DND-41 (cell line): ENCODE measurements around the gene NRSN2.

Source experiments
- ATAC-seq: fragments of 200-7000 bp; cut with Tn5 transposase; 3 replicates; pipeline ENCODE4 v1.9.1; 2021; ENCODE audit warnings: low read depth; ENCODE audit not compliant: insufficient read depth
- DNase-seq: peaks from one replicate; pipeline ENCODE4 v3.0.0-alpha.2; 2020
- H2AFZ ChIP-seq: 2 replicates; pipeline ENCODE4 v1.6.0; 2012; ENCODE audit warnings: low read depth, low read length
- H3K27ac ChIP-seq: 2 replicates; pipeline ENCODE4 v1.5.1; 2012; ENCODE audit warnings: low read length, inconsistent platforms
- H3K27me3 ChIP-seq: fragments of 200-600 bp; sonication (generic); 2 replicates; pipeline ENCODE4 v1.6.0; 2012; ENCODE audit warnings: low read length, mild to moderate bottlenecking, inconsistent platforms; ENCODE audit not compliant: insufficient read depth, poor library complexity
- H3K36me3 ChIP-seq: 2 replicates; pipeline ENCODE4 v1.5.1; 2012; ENCODE audit warnings: low read length, inconsistent platforms; ENCODE audit not compliant: insufficient read depth
- H3K4me1 ChIP-seq: 2 replicates; pipeline ENCODE4 v1.5.1; 2012; ENCODE audit warnings: mild to moderate bottlenecking, low read length; ENCODE audit not compliant: insufficient read depth
- H3K4me2 ChIP-seq: 2 replicates; pipeline ENCODE4 v1.6.0; 2012; ENCODE audit warnings: mild to moderate bottlenecking, moderate library complexity, low read length, inconsistent platforms; ENCODE audit not compliant: insufficient read depth
- H3K4me3 ChIP-seq, 2 experiments: fragments of 200-600 bp in 1 of 2; shearing (Covaris generic) in 1 of 2; 2 replicates each; pipeline ENCODE4 v1.5.1; 2012 to 2016; ENCODE audit warnings: inconsistent platforms in 2 of 2, low read length in 2 of 2, mild to moderate bottlenecking in 2 of 2, low read depth in 1 of 2, moderate library complexity in 1 of 2
- H3K79me2 ChIP-seq: 2 replicates; pipeline ENCODE4 v1.6.0; 2012; ENCODE audit warnings: low read length, inconsistent platforms; ENCODE audit not compliant: insufficient read depth
- H3K9ac ChIP-seq: 2 replicates; pipeline ENCODE4 v1.6.0; 2012; ENCODE audit warnings: low read depth, mild to moderate bottlenecking, inconsistent platforms, low read length, moderate library complexity
- H3K9me3 ChIP-seq: 2 replicates; pipeline ENCODE4 v1.5.1; 2012; ENCODE audit warnings: low read length, moderate library complexity, mild to moderate bottlenecking, inconsistent platforms; ENCODE audit not compliant: insufficient read depth, severe bottlenecking
- H4K20me1 ChIP-seq: 2 replicates; pipeline ENCODE4 v1.6.0; 2012; ENCODE audit warnings: low read length; ENCODE audit not compliant: insufficient read depth
- EZH2 ChIP-seq: IDR thresholded peaks from 3 replicates; pipeline ENCODE4 v1.6.1; 2012; ENCODE audit warnings: borderline replicate concordance, low read depth, mild to moderate bottlenecking, moderate library complexity, low read length, inconsistent platforms; ENCODE audit not compliant: severe bottlenecking
- TF ChIP-seq, protein P1 (sequence below): IDR thresholded peaks from 2 replicates; pipeline ENCODE4 v1.5.1; 2012; ENCODE audit warnings: borderline replicate concordance, low read length, moderate library complexity, mild to moderate bottlenecking; ENCODE audit not compliant: poor library complexity, severe bottlenecking; ENCODE audit errors: extremely low read depth

The NRSN2 gene

DNA sequence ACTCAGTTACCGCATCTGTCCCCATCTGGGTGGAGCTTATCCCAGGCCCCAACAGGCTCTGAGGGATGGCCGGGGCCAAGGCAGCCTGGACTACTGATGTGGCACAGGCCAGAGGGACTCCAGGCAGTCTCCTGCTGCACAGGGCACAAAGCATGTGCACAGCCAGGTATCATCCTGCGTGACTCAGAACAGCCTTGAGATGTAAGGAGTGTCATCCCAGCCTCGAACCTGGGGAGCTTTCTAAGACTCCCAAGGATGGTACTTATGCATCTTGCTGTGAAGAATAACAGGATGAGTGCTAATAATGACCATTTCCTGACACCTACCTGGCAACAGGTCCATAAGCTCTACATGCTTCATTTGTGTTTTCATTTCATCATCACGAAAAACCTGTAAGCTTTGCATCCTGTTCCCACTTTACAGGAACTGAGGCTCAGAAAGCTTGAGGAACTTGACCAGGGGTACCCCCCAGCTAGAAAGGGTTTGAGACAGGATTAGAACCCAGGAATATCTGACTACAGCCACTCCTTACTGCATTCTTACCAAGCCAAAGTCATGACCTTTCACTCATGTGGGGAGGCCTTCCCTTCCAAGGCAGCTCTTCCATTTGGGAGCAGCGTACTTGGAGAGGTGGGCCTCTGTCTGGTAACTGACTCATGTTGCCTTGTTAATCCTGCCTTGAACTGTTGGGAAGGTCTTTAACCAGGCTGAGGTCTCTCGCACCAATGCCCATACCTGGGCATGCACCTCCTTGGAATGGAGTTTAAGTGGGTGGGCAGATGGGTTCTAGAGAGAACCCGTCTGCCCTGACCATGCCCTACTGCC, 35.6 kb downstream of the NRSN2 start:
- H3K4me3 ChIP-seq = peak overlapping the region; percentile 10 to 74; a peak in 3 of 4 replicates
- no peak; the same call in 2 of the 3 replicates for ATAC-seq
- peaks cover 41% of the 10 kb centered on the region for H3K4me1 ChIP-seq
- H3K9ac ChIP-seq = peak overlapping the region; percentile 53
- H3K36me3 ChIP-seq = peaks cover 37% of the 10 kb centered on the region
- H4K20me1 ChIP-seq = peaks cover 32% of the 10 kb centered on the region
- no peak for DNase-seq
- peak overlapping the region; percentile 11 for H2AFZ ChIP-seq
- no peak for TF ChIP-seq EZH2
- TF ChIP-seq, protein P1, sequence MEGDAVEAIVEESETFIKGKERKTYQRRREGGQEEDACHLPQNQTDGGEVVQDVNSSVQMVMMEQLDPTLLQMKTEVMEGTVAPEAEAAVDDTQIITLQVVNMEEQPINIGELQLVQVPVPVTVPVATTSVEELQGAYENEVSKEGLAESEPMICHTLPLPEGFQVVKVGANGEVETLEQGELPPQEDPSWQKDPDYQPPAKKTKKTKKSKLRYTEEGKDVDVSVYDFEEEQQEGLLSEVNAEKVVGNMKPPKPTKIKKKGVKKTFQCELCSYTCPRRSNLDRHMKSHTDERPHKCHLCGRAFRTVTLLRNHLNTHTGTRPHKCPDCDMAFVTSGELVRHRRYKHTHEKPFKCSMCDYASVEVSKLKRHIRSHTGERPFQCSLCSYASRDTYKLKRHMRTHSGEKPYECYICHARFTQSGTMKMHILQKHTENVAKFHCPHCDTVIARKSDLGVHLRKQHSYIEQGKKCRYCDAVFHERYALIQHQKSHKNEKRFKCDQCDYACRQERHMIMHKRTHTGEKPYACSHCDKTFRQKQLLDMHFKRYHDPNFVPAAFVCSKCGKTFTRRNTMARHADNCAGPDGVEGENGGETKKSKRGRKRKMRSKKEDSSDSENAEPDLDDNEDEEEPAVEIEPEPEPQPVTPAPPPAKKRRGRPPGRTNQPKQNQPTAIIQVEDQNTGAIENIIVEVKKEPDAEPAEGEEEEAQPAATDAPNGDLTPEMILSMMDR = no peak
- H3K4me2 ChIP-seq = peak overlapping the region; percentile 86
- H3K79me2 ChIP-seq = peaks cover 65% of the 10 kb centered on the region
- H3K9me3 ChIP-seq = no peaks in the 10 kb centered on the region
- no peaks in the 10 kb centered on the region for H3K27me3 ChIP-seq
- peak overlapping the region; percentile 70 for H3K27ac ChIP-seq

DNA sequence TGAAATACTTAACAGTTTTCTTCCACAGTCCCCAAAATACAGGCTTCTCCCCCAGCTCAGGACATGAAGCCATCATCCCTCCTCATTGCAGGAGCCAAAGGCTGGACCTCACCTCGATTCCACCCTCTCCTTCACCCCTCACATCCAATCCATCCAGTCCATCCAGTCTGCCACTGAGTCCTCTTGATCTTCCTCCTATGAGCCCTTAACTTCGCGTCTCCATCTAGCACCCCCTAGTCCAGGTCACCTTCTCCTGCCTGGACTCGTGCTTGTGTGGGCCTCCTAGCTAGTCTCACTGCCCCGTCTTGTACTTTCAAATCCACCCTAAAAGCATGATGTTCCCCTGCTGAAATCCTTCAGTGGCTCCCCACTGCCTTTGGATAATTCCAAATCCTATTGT, 37.0 kb downstream of the NRSN2 start:
- peaks cover 51% of the 10 kb centered on the region for H3K36me3 ChIP-seq
- DNase-seq (no peak), ATAC-seq (no peak)
- no peak overlapping the region for H3K4me3 ChIP-seq
- H3K4me1 ChIP-seq = peaks cover 40% of the 10 kb centered on the region
- no peak overlapping the region for H3K4me2 ChIP-seq
- TF ChIP-seq EZH2 = no peak
- TF ChIP-seq, protein P1 = no peak
- H2AFZ ChIP-seq = no peak overlapping the region
- peaks cover 44% of the 10 kb centered on the region for H4K20me1 ChIP-seq
- no peaks in the 10 kb centered on the region for H3K27me3 ChIP-seq
- no peak overlapping the region; the same call in 1 of the 2 replicates for H3K9ac ChIP-seq
- H3K79me2 ChIP-seq = peaks cover 71% of the 10 kb centered on the region
- H3K27ac ChIP-seq = peak overlapping the region; percentile 27; the same call in 1 of the 2 replicates
- no peaks in the 10 kb centered on the region for H3K9me3 ChIP-seq

DNA sequence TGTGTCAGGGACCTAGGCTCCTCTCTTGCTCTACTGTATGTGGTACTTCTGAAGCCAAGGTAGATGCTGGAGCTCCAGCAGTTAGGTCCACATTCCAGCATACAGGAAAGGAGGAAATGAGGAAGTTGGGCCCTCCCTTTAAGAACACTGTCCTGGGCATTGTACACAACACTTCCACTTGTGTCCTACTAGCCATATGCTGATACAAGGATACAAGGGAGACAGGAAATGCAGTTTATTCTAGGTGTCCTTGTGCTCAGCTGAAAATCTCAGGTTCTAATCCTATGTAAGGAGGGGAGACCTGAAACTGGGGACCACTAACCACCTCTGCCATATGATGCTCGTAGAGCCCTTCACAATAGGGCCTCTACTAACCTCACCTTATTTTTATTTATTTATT, 37.8 kb downstream of the NRSN2 start:
- no peak overlapping the region for H3K4me2 ChIP-seq
- TF ChIP-seq, protein P1 = no peak
- TF ChIP-seq EZH2 = no peak

More for the DNA sequence above, 37.8 kb downstream of the NRSN2 start:
- ATAC-seq (no peak), DNase-seq (no peak)
- Histone ChIP-seq H3K27me3 (no peaks in the 10 kb centered on the region), H4K20me1 (peaks cover 47% of the 10 kb centered on the region), H3K36me3 (peaks cover 60% of the 10 kb centered on the region), H3K4me3 (no peak overlapping the region), H3K79me2 (peaks cover 71% of the 10 kb centered on the region), H3K9me3 (no peaks in the 10 kb centered on the region), H3K27ac (no peak overlapping the region; the same call in 1 of the 2 replicates), H3K9ac (no peak overlapping the region), H3K4me1 (peaks cover 33% of the 10 kb centered on the region), H2AFZ (no peak overlapping the region)
